Left hindlimb (tissue), 1 donor: ENCODE measurements around the gene PCP2.

Experiments used
- DNase-seq: peaks from one replicate; pipeline ENCODE4 v3.0.0-alpha.2; 2018

Gene PCP2

DNA sequence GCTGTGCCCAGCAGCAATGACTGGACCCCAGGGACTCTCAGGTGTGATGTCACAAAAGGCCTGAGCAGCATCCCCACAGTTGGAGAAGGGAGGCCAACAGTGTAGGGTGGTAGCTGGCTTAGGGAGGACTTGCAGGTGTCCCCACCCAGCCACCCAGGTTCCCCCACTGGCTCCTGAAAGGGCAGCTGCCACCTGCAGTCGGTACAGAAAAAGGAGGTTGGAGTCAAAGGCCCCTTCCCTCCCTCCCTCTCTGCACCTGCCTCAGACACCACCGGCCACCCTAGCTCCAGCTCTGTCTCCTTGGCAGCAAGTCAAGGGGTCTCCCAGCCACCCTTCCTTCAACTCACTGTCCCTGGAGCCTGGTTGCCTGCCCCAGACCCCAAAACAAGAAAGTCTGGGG lies at the start of gene PCP2:
TSS of gene PCP2 (minus strand) at position 22 of the 400 bp plus-strand sequence. CDS start 262 bp downstream, outside the sequence.
- DNase-seq, result no peak

DNA sequence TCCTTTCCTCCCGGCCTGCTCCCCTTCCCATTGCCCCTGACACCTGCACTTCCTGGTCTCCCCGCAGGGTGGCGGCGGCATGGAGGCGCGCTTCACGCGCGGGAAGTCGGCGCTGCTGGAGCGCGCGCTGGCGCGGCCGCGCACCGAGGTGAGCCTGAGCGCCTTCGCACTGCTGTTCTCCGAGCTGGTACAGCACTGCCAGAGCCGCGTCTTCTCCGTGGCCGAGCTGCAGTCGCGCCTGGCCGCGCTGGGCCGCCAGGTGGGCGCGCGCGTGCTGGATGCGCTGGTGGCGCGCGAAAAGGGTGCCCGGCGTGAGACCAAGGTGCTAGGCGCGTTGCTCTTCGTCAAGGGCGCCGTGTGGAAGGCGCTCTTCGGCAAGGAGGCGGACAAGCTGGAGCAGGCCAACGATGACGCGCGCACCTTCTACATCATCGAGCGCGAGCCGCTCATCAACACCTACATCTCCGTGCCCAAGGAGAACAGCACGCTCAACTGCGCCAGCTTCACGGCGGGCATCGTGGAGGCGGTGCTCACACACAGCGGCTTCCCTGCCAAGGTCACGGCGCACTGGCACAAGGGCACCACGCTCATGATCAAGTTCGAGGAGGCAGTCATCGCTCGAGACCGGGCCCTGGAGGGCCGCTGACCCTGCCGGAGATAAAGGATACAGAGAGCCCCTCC lies 48.8 kb upstream of the PCP2 start:
- no peak for DNase-seq

DNA sequence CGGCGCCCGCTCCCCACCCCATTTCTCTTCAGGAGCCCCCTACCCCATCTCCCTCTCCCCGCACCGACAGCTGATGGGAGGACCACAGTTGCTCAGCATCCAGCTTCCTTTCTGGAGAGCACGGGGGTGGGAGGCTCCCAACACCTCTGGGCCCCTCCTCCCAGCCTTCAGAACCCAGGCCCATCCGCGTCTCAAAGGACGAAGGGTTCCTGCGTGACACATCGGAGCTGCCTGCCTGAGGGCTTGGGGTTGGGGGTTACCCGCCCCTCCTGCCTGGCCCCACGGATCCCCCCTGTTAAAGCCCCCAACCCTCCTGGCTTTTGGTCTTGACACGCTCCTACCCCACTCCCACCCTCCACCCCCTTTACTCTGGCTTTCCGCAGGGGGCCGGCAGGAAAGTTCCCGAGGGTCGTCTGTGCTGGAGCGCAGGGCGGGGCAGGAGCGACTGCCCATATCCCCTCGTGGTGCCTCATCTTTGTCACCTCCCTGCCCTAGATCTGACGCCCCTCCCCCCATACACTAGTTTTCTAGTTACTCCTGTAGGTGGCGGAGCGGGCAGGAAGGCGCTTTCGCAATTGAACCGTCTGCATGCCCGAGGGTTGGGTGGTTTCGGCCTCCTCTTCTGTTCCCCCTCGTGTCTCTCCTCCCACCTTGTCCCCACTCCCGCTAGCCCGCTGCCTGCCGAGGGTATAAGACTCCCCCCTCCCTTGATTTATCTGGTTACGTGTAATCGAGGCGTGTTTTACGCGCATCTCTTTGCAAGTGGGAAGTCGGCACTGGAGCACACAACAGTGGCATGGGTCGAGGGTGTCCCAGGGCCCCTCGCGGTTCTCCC lies 48.0 kb upstream of the PCP2 start:
- DNase-seq, result peak; percentile 79

DNA sequence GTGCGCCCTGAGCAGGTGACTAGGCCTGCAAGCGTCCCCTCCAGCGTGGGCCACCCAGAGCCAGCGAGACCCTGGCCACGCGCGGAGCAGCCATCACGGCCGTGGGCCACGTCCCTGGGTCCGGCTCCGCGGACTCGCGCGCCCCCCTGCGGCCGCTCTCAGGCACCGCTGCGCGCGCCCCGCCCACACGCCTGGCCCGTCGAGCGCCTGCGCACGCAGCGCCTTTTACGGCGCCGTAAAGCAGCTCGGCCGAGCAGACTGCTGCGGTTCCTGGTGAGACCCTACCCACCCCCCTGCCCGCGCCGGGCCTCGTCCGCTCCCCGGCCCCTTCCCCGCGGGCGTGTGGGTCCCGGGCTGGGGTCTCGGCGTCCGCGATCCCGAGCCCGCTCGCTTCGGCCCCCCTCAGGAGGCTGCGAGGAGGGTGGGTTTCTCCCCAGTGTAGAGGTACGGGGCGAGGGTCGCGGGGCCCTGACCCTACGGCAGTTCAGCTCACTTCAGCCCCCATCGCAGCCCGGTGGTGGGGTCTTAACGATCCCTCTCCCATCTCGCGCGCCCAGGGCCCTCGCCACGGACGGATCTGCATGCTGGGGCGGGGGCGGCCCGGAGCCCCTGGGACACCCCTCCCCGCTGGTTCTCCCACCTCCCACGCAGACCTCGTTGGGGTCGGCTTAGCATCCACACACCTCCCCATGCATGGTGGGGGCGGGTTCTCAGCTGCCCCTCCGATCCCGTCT lies 47.3 kb upstream of the PCP2 start, which contains the start of gene TRAPPC5:
TSS of gene TRAPPC5 (plus strand) at position 228 of the 734 bp plus-strand sequence. CDS start 1,421 bp downstream, outside the sequence.
- DNase-seq, result peak; percentile 88

DNA sequence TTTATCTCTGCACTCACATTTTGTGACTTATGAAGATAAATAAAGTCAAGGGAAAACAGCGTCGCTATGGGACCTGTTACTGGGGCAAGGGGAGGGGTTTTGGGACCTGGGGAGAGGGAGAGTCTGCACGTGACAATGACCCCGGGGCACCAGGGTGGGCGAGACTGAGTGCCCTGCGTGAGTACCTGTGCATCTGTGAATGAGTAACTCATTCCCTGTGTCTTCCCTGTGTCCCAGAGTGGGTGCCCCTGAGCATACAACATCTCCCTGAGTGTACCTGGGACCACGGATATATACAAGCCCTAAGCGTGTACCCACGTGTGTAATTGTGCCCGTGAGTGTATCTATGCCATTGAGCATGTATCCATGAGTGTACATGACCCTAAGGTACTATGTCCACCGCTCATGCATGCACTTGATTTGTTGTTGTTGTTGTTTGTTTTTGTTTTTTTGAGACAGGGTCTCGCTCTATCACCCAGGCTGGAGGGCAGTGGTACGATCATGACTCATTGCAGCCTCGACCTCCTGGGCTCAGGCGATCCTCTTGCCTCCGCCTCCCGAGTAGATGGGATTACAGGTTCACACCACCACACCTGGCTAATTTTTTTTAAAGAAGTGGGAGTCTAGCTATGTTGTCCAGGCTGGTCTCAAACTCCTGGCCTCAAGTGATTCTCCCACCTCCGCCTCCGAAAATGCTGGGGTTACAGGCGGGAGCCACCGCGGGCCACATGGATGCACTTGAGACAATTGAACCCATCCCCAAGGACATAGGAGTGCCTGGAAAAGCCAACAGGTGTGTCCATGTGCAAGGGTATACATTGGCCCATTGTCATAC lies 46.5 kb upstream of the PCP2 start:
- no peak for DNase-seq

DNA sequence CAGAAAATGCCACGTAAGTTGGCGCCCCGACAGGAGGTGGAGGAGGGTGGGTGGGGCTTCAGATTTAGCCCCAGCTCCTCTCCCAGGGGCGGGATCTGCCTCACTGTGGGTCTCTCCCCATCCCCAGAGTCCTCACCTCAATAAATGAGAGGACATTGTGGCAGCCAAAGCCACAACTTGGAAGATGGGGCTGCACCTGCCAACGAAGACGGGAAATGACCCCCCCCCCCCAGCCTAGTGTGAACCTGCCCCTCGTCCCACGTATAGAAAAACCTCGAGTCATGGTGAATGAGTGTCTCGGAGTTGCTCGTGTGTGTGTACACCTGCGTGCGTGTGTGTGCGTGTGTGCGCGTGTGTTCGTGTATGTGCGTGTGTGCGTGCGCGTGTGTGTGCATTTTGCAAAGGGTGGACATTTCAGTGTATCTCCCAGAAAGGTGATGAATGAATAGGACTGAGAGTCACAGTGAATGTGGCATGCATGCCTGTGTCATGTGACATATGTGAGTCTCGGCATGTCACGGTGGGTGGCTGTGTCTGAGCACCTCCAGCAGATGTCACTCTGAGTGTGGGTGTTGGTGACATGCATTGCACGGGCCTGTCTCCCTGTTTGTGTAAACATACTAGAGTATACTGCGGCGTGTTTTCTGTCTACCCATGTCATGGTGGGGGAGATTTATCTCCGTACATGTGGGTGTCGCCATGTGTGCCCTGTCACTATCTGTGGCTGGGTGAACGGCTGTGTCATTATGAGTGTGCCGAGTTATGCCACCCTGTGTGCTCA lies 45.6 kb upstream of the PCP2 start:
- DNase-seq, result no peak

DNA sequence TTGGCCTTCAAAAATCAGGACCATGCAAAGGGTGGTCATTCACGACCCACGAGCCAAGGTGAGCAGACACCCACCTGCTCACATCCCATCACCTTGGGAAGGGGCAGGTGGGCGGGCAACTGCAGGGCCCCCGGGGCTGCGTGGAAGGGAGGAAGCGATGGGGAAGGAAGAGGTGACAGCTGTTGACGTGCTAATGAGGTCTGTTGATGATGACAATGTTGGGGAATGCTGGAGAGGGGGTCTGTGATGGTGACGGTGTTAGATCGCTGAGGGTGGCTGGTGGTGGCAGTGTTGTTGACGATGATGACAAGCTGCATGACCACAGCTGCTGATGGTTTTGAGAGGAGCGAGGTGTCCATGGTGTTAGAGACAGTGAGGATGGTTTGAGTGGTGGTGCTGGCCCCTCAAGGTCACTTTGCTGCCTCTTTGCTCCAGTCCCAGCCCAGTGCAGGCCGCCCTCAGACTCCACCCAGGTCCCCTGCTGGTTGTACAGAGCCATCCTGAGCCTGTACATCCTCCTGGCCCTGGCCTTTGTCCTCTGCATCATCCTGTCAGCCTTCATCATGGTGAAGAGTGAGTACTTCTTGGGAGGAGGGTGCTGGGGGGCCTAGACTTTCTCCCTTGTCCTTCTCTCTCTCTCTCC lies 44.3 kb upstream of the PCP2 start:
- DNase-seq, result no peak

DNA sequence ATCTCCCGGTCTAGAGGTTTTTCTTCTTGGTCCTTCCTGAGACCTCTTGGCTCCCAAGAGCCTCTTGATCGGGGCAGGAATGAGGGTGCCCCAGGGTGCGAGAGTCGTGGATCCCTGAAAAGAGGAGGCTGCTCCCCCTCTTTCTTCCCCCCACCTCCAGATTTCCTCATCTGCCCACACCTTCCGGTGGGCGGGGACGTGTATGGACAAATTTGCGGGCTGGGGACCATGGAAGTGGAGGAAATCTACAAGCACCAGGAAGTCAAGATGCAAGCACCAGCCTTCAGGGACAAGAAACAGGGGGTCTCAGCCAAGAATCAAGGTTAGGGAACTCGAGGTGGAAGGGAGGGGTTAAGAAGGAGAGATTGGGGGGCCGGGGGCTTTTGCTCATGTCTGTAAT lies 43.3 kb upstream of the PCP2 start, which contains the start of gene MCEMP1:
TSS of gene MCEMP1 (plus strand) at position 237 of the 400 bp plus-strand sequence. CDS start at position 268, 31 bp downstream.
- no peak for DNase-seq

DNA sequence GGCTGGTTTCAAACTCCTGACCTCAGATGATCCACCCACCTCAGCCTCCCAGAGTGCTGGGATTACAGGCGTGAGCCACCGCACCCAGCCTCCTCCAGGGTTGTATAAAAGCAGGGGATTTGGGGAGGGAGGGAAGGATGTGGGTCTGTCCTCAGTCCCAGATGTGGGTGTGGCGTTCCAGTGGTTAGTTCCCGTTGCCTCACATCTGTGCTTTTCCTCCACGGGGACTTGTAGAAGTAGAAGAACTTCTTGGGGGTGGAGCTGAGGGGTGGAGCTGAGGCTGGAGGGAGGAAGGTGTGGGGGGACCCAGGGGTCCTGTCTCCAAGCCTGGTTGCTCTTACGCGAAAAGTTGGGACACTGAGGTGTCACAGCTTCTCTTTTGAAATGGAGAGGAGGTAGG lies 42.9 kb upstream of the PCP2 start:
- no peak for DNase-seq

DNA sequence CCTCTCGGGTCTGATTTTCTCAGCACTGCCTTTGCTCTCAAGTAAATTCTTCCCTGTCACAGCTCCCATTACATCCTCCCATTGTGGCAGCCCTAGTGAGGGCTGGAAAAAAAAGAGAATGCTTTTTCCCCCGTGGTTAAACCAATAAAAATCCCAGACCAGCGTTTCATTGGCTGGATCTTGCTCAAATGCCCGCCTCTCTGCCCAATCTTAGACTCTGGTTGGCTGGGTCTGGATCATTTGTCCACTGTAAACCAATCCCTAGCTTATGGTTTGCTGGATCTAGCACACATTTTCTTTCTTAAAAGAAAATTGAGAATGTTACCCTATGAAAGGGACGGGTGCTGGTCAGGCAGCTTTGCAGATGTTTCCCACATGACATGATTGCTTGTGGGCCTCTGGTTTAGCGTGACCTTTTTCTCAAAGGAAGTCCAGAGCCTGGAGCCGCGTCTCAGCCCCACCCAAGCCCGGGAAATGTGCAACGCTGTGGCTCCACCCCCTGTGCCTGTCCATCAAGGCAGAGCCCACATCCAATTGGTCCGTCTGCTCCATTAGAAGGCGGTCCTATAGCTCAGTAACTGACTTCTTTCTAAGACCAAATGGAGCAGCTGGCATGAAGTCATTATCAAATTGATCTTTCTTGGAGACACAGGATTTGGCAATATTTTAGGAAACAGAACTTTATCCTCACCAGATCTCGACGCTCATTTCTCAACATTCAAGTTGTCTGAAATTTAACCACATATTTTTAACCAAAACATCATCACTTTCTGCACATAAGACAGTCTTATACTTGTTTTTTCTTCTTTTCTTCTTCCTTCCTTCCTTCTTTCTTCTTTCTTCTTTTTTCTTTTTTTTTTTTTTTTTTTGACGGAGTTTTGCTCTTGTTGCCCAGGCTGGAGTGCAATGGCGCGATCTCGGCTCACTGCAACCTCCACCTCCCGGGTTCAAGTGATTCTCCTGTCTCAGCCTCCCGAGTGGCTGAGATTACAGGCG lies 40.8 kb upstream of the PCP2 start:
- DNase-seq, result peak; percentile 58

DNA sequence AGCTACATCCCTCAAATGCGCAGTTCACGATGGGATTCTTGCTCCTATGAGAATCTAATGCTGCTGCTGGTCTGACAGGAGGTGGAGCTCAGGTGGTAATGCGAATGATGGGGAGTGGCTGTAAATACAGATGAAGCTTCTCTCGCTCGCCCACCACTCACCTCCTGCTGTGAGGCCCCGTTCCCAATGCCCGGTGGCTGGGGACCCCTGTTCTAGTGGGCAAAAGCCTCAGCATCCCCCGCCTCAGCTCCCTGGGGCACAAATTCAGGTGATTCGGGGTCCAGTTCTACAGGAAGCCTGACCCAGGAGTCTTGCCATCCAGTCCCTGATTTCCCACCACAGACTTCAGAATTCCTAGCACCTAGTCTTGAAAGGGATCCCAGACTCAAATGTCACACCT lies 39.0 kb upstream of the PCP2 start:
- no peak for DNase-seq

DNA sequence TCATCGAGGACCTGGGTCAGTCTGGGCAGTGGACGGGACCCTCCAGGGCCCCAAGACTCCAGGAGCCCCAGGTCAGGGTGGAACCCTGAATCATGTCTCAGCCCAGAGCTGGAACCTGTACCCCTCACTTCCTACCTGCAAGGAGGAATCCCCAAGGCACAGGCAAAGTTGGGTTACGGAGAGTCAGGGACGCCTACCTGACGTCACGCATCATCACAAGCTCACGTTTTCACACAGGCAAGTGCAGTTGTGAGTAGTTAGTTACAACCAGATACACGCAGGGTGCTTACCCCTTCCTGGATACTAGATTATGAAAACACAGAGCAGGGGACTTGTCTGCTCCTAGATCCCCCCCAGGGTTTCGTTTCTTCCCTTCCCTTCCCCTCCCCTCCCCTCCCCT lies 37.3 kb upstream of the PCP2 start:
- DNase-seq, result no peak

DNA sequence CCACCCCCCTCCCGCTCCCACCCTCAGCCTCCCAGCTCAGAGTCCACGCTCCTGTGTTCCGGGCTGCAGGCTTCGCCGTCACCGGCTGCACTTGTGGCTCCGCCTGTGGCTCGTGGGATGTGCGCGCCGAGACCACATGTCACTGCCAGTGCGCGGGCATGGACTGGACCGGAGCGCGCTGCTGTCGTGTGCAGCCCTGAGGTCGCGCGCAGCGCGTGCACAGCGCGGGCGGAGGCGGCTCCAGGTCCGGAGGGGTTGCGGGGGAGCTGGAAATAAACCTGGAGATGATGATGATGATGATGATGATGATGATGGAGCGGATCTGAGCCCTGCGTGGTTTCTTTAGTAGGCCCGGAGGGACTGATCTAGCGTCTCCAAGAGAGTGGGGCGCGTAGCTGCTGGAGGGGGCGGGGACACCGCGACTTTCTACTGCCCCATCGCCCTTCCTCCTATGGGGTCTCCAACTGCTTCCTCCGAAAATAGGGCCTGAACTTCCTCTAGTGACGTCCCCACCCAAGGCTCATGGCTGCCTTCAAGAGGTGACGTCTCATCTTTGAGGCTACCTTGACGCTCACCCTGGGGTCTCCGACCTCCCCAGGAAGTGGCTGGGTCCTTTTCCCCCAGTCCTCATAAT lies 36.7 kb upstream of the PCP2 start:
- no peak for DNase-seq

DNA sequence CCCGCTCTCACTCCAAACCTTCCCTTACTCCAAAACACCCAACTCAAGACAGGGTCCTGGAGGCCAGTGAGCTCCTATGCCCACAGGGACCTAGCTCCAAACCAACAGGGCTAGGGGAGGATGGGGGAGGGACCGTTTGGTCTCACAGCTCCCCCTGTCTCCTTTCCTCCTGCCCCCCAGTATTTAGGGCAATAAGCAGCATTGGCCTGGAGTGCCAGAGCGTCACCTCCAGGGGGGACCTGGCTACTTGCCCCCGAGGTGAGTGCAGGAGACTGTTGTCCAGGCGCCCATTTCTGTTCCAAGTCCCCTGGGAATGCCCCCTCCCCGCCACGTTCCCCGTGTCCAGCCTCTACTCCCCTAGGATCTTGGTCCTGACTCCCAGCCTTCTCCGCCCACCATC lies 36.1 kb upstream of the PCP2 start:
- no peak for DNase-seq

DNA sequence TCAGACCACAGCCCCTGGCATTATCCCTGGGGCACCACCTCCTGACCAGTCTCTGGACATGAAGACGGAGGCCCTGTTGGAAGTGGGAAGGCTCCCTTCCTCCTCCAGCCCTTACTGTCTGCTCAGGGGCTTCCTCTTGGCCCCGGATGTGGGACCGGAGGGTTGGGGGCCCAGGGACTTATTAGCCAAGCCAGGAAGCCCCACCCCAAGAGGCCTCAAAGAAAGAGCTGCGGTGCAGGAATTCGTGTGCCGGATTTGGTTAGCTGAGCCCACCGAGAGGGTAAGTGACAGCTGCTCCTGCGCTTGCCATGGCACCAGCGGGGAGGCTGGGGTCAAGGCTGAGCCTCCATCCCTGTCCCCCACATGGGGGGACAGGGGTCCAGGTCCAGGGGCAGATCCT lies 35.3 kb upstream of the PCP2 start, which contains the start of gene RETN:
TSS of gene RETN (plus strand) at position 208 of the 400 bp plus-strand sequence. CDS start 278 bp downstream, outside the sequence.
- no peak for DNase-seq

DNA sequence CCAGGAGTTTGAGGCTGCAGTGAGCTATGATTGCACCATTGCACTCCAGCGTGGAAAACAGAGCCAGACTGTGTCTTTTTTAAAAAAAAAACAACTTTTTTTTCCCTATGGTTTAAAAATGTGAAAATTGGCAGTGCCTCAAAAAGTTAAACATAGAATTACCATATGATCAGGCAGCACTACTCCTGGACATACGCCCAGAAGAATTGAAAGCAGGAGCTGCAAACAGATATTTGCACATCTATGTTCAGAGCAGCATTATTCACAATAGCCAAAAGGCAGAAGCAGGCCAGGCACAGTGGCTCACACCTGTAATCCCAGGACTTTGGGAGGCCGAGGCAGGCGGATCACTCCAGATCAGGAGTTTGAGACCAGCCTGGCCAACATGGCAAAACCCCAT lies 31.6 kb upstream of the PCP2 start:
- no peak for DNase-seq

DNA sequence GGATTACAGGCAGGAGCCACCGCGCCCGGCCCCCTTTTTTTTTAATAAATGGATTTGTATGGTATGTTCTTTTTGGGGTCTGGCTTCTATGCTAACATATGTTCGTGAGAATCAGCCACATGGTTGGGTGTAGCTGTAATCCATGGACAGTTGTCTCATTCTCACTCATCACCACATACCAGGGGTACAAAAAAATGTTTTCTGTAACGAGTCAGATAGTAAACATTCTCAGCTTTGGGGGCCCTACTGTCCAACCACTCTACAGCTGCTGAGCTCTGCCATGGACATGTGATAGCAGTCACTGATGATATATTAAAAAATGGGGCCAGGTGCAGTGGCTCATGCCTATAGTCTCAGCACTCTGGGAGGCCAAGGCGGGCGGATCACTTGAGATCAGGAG lies 30.2 kb upstream of the PCP2 start:
- no peak for DNase-seq

DNA sequence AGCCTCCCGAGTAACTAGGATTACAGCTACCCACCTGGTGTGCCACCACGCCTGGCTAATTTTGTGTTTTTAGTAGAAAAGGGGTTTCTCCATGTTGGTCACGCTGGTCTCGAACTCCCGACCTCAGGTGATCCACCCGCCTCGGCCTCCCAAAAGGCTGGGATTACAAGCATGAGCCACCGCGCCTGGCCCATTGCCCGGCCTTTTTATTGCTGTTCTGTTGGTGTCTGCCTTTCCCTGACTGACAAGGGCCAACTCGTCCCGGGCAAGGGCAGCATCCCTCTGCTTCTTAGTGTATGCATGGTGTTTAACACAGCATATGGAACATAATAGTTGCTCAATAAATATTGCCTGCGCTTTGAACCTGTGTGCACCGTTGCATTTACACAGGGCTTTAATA lies 29.1 kb upstream of the PCP2 start:
- DNase-seq, result no peak
